Heart left ventricle (tissue), 13 donors: Measurements from ENCODE around the gene FYN.

Source experiments
- CTCF ChIP-seq, 12 donors: fragments of 200-600 bp; sonication (generic) in 4 of 12; IDR thresholded peaks; one replicate each; pipeline versions ENCODE4 v1.5.0 to v1.8.0; 2018 to 2022; ENCODE audit warnings: antibody characterized with exemption in 12 of 12, mild to moderate bottlenecking in 5 of 12
- POLR2A ChIP-seq, 2 donors: fragments of 450-650 bp; IDR thresholded peaks; one replicate each; pipeline ENCODE4 v1.6.1; 2017; ENCODE audit warnings: antibody characterized with exemption in 2 of 2, mild to moderate bottlenecking in 2 of 2, moderate library complexity in 2 of 2
- donor health status: ischemic (EF 13 %, LVEDD 7.1; RV severe dilation, severe dysfunction).
- donor health status: DM: no; HTN: yes; CAD: no.
- donor health status: DM: no; HTN: no; CAD: no.
- donor health status: ischemic (EF 25% LVEDD 6.9; RV normal size, moderate dysfunction).
- donor health status: ischemic (EF 25% LVEDD 5.7; RV mildly dilated, moderate dysfunction).
- donor health status: ischemic (EF 35%, LVEDD 5.7; RV mildly dilated, moderate dysfunction).
- donor health status: nonischemic (EF 11% LVEDD 7.7; RV severe dilation, severe dysfunction).
- donor health status: DM: yes; HTN: yes; CAD: no.
- donor health status: PGD.
- donor health status: ischemic (EF 29% LVEDD 5.4; RV normal size, mild dysfunction).
- donor health status: nonischemic (EF 23%, LVEDD 6.1; RV moderate dilation, normal function).

GRCh38 chr6:111855753-111856152, 17.5 kb downstream of the FYN start:
- TF ChIP-seq CTCF (IDR thresholded peaks at IDR 0.05) (no peak), POLR2A (IDR thresholded peaks at IDR 0.05) (no peak)
